HG03460 (cell line): Measurements from ENCODE around the gene CHRNB1.
"Not testable (repeated sequence)": the region's sequence is repeated elsewhere in the genome, so short reads cannot be mapped to it uniquely, and the experiment has no call there.

Experiments
- ATAC-seq: cut with Tn5 transposase; IDR thresholded peaks from one replicate; pipeline ENCODE4 v1.9.1; 2021; ENCODE audit not compliant: unreplicated experiment

Gene CHRNB1

DNA sequence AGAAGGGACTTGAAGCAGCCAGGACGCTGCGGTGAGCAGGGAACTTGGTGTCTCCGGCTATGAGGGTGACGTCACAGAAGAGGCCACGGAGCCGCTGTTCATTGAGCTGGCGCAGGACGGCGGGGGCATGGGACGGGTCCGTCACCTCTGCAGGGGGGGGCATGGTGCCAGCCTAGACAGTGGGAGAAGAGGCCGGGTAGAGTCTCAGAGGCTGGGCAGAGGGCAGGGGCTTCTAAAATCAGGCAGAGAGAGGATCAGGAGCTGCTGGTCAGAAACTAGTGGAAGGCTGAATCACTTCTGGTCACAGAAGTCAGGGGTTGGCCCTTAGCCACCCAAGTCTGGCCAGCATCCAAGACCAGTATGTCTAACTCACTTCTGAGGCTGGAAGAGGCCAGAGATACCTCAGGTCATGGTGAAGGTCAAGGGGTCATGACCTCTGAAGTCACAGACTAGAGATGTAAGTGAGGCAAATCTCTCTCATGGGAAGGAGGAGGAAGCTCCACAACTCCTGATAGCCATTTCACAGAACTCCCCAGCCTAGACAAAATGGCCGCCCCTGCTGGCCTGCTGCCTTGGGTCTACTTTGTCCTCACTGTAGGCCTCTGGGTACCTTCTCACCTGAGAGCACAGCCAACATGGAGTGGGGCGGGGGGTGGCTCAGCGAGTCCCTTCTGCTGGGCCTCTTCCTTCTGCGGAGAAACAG, 21.9 kb downstream of the CHRNB1 start:
- ATAC-seq, result no peak

DNA sequence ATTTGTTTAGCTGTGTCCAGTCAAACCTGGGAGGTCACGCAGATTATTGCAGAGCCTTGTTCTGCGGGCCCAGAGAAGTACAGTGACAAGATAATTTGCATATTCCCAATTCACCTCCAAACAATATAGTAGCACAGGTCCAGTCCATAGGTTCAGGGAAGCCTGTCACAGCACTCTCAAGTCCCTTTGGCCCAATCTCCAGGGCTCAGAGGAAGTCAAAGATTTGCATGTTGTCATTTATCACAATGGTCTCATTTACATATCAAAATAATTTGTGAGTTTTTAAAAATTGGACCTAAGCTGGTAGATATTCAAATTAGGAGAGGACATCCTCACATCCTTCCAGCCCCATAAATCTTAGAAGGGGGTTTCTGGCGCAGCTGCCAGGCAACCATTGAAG, 22.6 kb downstream of the CHRNB1 start:
- ATAC-seq, result no peak

DNA sequence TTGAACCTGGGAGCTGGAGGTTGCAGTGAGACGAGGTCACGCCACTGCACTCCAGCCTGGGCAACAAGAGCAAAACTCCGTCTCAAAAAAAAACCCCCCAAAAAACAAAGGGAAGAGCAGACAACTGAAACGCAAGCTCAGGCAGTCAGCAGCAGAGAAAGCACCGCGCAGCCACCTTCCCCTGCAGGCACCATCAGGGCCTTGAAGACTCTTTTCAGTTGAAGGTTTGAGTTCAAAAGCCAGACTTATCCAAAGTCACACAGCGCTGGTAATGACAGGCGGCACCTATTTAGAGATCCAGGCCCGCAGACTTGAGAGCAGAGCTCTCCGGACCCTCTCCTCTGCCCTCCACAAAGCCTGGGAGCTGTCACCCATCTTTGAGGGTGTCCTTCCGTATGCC, 23.4 kb downstream of the CHRNB1 start:
- ATAC-seq, result no peak

DNA sequence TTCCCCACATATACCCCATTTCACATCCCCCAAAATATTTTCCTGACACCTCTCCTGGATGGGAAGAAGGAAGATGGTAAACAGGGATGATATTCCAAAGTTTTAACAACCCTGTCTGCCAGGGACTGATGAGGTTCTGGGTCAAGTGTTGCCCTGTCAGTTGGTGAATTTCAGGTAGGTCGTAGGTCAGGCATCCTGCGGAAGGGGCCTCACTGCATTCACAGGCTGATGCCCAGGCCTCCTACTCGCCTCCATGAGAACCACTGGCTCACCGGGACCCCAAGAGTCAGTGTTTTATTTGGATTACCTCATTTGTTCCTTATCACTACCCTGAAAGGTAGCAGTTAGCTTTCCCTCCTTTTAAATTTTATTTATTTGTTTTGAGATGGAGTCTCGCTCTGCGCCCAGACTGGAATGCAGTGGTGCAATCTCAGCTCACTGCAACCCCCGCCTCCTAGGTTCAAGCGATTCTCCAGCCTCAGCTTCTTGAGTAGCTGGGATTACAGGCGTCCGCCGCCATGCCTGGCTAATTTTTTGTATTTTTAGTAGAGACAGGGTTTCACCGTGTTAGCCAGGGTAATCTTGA, 24.0 kb downstream of the CHRNB1 start:
- no peak for ATAC-seq

GRCh38 chr17:7469843-7470242, 25.0 kb downstream of the CHRNB1 start:
- ATAC-seq, result not testable (repeated sequence)

DNA sequence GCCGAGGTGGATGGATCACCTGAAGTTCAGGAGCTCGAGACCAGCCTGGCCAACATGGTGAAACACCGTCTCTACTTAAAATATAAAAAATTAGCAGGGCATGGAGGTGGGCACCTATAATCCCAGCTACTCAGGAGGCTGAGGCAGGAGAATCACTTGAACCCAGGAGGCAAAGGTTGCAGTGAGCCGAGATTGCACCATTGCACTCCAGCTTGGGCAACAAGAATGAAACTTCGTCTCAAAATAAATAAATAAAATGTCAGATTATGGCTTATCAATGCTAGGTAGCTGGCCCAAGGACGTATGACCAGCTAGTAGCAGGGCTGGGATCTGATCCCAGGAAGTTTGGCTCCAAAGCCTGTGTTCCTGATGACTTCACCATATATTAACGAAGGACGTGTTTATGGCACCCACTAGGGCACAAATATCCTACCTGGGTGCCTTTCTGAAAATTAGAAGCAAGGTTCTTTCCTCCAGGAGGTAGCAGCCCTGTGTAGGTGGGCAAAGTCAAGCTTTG, 25.7 kb downstream of the CHRNB1 start:
- not testable (repeated sequence) for ATAC-seq

DNA sequence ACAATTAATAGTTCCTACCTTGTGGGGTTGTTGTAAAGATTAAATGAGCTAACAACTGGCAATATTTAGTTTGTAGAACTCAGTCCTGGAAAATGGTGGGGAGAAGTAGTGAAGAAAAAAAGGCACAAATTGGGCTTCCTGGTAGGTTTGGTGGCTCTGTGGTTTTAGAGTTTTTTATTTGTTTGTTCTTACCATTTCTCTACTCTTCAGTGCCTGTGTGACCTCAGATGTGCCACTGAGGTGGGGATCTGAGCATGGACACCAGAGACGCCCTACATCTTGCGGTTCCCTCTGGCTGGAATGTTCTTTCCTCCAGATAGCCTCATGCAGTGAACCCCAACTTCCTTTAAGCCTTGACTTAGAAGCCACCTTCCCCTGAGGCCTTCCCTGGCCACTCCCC, 26.9 kb downstream of the CHRNB1 start:
- ATAC-seq, result no peak

DNA sequence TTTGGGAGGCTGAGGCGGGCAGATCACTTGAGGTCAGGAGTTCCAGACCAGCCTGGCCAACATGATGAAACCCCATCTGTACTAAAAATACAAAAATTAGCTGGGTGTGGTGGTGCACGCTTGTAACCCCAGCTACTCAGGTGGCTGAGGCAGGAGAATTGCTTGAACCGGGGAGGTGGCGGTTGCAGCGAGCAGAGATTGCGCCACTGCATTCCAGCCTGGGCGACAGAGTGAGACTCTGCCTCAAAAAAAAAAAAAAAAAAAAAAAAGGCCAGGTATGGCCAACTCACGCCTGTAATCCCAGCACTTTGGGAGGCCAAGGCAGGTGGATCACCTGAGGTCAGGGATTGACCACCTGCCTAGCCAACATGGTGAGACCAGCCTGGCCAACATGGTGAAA, 29.9 kb downstream of the CHRNB1 start:
- not testable (repeated sequence) for ATAC-seq

DNA sequence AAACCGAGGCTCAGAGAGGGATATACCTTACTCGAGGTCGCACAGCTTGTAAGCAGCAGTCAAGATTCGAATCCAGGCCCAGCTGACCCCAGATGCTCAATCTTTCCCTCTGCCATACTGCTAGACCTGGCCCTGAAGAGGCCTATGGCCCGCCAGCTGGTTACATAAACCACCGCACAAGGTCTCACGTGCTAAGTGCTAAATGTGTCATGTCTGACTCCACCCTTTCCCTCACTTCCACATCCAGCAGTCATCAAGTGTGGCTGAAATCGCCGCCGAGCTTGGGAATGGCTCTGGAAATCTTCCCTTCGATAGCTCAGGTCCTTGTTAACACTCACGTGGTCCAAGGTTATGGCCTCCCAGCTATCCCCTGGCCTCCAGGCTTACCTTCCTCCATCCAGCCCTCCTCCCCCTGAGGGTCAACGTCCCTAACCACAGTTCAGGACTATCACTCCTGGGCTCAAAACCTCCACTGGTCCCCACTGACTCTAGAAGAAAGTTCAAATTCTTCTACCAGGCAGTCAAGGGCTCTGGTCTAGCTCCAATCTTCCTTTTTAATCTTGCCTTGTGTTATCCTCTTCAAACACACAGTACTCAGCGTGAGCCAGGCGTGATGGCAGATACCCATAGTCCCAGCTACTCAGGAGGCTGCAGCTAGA, 31.0 kb downstream of the CHRNB1 start:
- no peak for ATAC-seq

DNA sequence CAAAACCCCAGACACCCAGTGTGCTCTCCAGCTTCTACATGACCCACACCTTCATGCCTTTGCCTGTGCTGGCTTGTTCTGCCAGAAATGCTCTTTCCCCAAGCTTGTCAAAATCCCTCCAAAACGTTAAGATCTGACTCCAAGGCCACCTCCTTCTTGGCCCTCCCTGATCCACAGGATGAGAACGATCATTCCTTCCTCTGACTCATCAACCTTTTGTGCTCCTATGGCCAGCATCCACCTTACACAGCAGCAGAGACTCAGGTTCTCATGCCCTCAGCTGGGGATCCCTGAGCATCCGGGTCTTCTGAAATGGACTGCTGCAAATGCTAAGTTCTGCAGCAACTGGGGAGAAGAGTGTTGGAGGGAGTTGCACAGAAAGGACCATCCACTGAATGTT, 31.6 kb downstream of the CHRNB1 start:
- ATAC-seq, result no peak

DNA sequence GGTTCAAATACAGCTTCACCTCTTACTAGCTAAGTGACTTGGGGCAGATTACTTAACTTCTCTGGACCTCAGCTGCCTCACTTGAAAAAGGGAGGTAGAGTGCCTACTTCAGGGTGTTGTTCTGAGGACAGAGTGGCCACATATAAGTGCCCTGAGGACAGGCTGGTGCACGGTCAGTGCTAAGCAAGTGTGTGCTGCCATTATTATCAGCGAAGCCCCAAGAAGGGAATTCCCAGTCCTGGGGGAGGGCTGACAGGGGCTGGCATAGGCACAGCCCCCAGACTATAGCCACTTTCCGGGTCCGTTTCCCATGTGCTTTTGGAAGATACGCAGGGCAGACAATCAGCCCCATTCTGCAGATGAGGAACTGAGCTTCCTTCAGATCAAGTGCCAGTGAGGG, 32.1 kb downstream of the CHRNB1 start:
- ATAC-seq, result no peak

DNA sequence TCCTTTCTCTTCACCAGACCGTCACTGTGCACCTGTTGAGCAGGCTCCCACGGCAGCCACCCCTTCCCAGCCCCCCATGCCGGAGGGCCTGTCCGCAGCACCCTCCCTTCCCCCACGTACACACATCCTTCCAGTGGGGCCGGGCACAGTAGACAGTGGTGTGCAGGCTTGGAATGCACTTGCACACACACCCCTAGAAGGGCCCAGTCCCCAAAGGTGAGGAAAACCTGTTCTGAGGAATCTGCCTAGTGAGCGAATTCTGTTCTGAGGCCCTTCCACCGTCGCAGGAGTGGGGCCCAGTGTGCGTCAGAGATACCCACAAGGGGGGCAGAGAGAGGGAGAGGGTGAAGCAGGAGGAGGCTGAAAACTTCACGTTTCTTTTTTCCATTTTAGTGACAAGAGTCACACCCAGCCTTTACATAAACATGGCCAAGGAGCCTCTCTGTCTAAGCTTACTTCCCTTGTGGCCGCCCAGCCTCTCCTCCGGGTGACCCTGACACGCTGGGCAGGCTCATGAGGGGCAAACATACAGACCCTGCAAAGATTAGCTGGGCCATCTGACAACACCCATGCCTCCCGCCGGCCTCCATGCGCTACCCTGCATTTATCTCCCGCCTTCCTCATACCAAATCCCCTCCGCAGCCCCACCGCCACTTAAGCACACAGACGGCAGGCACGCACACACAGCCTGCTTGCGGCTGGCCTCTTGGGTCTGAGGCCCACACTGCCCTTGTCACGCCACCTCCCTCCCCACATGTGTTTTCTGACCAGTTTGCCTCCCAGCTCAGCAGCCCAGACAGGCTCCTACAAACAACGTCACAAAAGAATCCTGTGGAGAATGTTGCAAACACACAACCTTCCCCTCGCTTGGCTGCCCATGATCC, 32.8 kb downstream of the CHRNB1 start:
- no peak for ATAC-seq

- no peak for ATAC-seq
Measured at GRCh38 chr17:7478276-7479212, 33.7 kb downstream of the CHRNB1 start.

DNA sequence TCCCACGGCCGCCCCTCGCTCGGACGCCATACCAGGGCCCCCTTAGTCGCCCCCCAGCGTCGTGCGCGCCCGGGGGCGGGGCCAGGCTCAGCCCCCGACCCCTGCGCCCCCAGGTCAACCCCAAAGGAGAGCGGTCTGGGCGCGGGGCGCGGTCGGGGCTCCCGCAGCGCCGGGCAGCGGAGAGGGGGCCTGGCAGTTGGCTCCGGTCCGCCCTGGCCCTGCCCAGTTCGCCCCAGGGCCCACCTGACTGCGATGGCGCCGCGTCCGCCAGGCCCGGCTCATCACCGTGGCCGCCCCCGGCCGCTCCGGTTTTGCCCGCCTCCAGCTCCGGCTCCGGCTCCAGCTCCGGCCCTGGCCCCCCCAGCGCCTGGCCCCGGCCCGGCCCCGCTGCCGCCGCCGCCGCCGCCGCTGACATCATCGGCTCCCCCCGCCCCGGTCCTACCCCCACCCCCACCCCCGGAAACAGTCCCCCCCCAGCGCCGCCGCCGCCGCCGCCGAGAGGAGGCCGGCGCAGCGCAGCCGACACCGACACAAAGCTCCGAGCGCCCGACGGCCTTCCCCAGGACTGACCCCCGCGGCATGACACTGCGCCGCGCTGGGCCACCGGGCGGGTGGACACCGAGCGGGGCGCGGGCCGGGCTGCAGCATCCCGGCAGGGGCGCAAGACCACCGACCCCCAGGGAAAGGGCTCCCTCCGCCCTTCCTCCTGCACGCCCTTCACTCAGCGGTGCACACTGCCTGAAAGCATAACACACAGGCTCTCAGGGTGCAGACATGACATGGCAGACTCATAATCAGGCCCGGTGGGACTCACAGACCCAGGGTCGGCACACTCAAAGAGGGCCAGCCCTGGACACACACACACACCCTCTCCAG, 34.6 kb downstream of the CHRNB1 start, which contains the start of gene ZBTB4:
Gene ZBTB4, minus strand, starts transcription at position 419 of the 876 bp plus-strand sequence. CDS start 12,830 bp downstream, outside the sequence.
- no peak for ATAC-seq

DNA sequence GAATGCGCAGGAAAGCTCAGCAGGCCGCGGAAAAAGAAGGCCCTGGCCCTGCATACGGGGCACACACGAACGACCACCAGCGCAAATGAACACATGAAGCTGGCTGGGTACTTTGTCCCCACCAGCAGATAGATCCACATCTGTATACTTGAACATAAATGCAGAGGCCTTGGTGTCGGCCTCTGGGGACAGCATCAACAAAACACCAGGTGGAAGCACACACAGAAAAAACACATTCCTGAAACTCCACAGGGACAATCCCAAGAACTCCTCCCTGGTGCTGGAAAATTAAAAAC, 35.2 kb downstream of the CHRNB1 start:
- no peak for ATAC-seq

GRCh38 chr17:7481275-7481674, 36.4 kb downstream of the CHRNB1 start, which contains the start of gene SLC35G6:
Gene SLC35G6 (plus strand): TSS chr17:7481446. CDS start chr17:7481517, 71 bp downstream.
- ATAC-seq, result not testable (repeated sequence)

DNA sequence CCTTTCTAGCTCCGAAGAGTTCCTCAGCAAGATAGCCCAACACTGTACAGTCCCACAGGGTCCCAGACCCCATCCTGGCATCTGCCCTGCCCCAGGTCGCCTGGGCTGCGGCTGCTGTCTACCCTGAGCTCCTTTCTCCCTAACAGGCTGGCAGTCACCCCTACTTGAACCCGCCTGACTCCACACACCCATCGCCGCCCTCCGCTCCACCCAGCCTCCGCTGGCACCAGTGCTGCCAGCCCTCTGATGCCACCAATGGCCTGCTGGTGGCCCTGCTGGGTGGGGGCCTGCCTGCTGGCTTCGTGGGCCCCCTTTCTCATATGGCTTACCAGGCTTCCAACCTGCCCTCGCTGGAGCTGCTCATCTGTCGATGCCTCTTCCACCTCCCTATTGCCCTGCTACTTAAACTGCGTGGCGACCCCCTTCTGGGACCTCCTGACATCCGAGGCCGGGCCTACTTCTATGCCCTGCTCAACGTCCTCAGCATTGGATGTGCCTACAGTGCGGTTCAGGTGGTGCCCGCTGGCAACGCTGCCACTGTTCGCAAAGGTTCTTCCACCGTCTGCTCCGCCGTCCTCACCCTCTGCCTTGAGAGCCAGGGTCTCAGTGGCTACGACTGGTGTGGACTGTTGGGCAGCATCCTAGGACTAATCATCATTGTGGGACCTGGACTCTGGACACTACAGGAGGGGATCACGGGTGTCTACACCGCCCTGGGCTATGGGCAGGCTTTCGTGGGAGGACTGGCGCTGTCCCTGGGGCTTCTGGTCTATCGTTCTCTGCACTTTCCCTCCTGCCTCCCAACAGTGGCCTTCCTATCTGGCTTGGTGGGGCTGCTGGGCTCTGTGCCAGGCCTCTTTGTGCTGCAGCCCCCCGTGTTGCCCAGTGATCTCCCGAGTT, 37.2 kb downstream of the CHRNB1 start:
- ATAC-seq, result not testable (repeated sequence)

GRCh38 chr17:7482742-7483088, 37.9 kb downstream of the CHRNB1 start:
- not testable (repeated sequence) for ATAC-seq
